ENCODE data around the gene INS. TPM values are rescaled to one million over a fixed set of nuclear protein-coding genes. Genes with fewer than 3 reads are reported as not detected.
"Not testable (repeated sequence)": the region's sequence is repeated elsewhere in the genome, so short reads cannot be mapped to it uniquely, and the experiment has no call there.

The INS gene
- total RNA-seq, 1 experiment from 2014 or later: not detected

DNA sequence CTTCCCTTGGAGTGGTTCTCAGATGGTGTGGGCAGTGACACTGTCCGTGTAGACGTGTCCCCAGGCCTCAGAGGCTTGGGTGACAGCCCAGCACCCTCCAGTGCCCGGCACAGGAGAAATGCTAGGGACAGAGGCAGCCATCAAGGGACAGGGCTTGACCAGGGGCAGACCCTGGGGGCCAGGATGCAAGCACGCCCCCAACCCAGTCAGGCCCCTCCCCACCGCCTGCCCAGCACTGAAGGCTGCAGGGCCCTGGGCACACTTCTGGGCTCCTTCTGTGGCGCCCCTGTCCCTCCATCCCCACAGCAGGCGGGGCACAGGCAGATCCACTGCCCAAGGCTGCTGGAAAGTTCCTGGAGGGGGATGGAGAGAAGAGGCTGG lies 32.9 kb downstream of the INS start:
- no peaks in the 10 kb centered on the region for H3K27me3 ChIP-seq (replicated peaks; ENCODE audit: insufficient read depth, low read depth, low read length, poor library complexity)
- H3K4me3 ChIP-seq (ENCODE audit: low read depth, low read length, poor library complexity, severe bottlenecking): no peak overlapping the region
- TF ChIP-seq, protein P1, sequence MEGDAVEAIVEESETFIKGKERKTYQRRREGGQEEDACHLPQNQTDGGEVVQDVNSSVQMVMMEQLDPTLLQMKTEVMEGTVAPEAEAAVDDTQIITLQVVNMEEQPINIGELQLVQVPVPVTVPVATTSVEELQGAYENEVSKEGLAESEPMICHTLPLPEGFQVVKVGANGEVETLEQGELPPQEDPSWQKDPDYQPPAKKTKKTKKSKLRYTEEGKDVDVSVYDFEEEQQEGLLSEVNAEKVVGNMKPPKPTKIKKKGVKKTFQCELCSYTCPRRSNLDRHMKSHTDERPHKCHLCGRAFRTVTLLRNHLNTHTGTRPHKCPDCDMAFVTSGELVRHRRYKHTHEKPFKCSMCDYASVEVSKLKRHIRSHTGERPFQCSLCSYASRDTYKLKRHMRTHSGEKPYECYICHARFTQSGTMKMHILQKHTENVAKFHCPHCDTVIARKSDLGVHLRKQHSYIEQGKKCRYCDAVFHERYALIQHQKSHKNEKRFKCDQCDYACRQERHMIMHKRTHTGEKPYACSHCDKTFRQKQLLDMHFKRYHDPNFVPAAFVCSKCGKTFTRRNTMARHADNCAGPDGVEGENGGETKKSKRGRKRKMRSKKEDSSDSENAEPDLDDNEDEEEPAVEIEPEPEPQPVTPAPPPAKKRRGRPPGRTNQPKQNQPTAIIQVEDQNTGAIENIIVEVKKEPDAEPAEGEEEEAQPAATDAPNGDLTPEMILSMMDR (conservative IDR thresholded peaks at IDR 0.05; ENCODE audit: low read depth, low read length): no peak
- no peak for TF ChIP-seq EZH2 (IDR thresholded peaks at IDR 0.05; ENCODE audit: borderline replicate concordance, low read depth, low read length, poor library complexity, severe bottlenecking)
- no peaks in the 10 kb centered on the region for H3K4me1 ChIP-seq (ENCODE audit: insufficient read depth, low read length, poor library complexity, severe bottlenecking)
- no peak for DNase-seq (ENCODE audit: low spot score)
- intact Hi-C loops (cut with micrococcal nuclease; ENCODE audit: unreplicated experiment): no loop called here
- ChIA-PET POLR2A (ENCODE audit: low non-redundant PET) (no interaction called here), CTCF (no interaction called here)
- no peaks in the 10 kb centered on the region for H3K9me3 ChIP-seq (ENCODE audit: low read depth, low read length, poor library complexity, severe bottlenecking)
- H3K27ac ChIP-seq (ENCODE audit: low read depth, low read length, poor library complexity, severe bottlenecking): no peak overlapping the region
- no peaks in the 10 kb centered on the region for H3K36me3 ChIP-seq (ENCODE audit: insufficient read depth, low read length, poor library complexity, severe bottlenecking)
- BruUV-seq (replicated peaks): no TSS peak

DNA sequence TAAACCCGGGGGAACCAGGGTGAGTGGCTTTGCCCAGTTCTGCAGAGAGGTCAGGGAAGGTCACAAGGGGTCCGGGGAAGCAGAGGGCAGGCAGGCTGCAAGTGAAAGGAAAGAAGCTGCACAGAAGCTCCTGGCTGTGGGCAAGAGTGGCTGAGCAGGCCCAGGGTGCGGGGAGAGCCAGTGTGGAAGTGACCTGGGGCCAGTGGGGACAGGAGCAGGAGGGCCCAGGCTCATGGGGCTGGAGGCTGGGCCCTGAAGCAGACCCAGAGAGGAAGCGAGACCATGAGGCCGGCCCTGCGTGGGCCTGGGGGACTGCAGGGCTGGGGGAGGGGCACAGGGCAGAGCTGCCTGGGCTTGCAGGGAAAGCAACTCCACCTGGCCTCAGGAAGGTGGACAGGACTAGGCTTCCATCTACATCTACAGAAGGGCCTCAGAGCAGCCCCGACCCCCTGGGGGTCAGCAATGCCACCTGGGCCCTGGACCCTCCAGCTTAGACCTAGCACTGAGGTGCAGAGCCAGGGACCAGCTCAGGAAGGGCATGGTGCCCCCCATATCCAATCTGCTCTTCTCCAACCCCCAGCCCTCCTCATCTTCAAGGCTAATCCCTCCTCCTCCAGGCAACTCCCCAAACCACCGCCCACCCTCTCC lies 33.4 kb downstream of the INS start:
- intact Hi-C loops (cut with micrococcal nuclease; ENCODE audit: unreplicated experiment): no loop called here
- TF ChIP-seq, protein P1 (conservative IDR thresholded peaks at IDR 0.05; ENCODE audit: low read depth, low read length): no peak
- no peak for TF ChIP-seq EZH2 (IDR thresholded peaks at IDR 0.05; ENCODE audit: borderline replicate concordance, low read depth, low read length, poor library complexity, severe bottlenecking)

DNA sequence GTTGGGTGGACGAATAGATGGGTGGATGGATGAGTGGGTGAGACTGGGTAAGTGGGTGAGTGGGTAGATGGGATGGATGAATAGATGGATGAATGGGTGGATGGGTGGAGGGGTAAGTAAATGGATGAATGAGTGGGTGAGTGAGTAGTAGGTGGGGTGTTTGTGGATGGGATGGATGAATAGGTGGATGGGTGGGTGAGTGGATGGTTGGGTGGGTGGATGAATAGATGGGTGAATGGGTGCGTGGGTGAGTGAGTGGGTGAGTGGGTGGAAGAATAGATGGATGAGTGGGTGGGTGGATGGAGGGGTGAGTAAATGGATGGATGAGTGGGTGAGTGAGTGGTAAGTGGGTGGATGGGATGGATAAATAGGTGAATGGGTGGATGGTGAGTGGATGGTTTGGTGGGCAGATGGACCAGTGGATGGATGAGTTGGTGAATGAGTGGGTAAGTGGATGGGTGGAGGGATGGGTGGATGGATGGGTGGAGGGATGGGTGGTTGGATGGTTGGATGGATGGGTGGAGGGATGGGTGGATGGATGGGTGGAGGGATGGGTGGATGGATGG lies 34.4 kb downstream of the INS start:
- Histone ChIP-seq H3K4me3 (ENCODE audit: low read depth, low read length, poor library complexity, severe bottlenecking) (no peak overlapping the region), H3K4me1 (ENCODE audit: insufficient read depth, low read length, poor library complexity, severe bottlenecking) (no peaks in the 10 kb centered on the region), H3K27ac (ENCODE audit: low read depth, low read length, poor library complexity, severe bottlenecking) (no peak overlapping the region), H3K36me3 (ENCODE audit: insufficient read depth, low read length, poor library complexity, severe bottlenecking) (no peaks in the 10 kb centered on the region), H3K27me3 (replicated peaks; ENCODE audit: insufficient read depth, low read depth, low read length, poor library complexity) (no peaks in the 10 kb centered on the region), H3K9me3 (ENCODE audit: low read depth, low read length, poor library complexity, severe bottlenecking) (no peaks in the 10 kb centered on the region)
- ChIA-PET POLR2A (ENCODE audit: low non-redundant PET) (no interaction called here), CTCF (no interaction called here)
- no TSS peak for BruUV-seq (replicated peaks)
- intact Hi-C loops (cut with micrococcal nuclease; ENCODE audit: unreplicated experiment): no loop called here
- TF ChIP-seq, protein P1 (conservative IDR thresholded peaks at IDR 0.05; ENCODE audit: low read depth, low read length): no peak
- TF ChIP-seq EZH2 (IDR thresholded peaks at IDR 0.05; ENCODE audit: borderline replicate concordance, low read depth, low read length, poor library complexity, severe bottlenecking): no peak
- DNase-seq (ENCODE audit: low spot score): no peak

More for the DNA sequence above, 33.4 kb downstream of the INS start:
- BruUV-seq (replicated peaks): no TSS peak
- no peak for DNase-seq (ENCODE audit: low spot score)
- Histone ChIP-seq H3K4me3 (ENCODE audit: low read depth, low read length, poor library complexity, severe bottlenecking) (no peak overlapping the region), H3K27me3 (replicated peaks; ENCODE audit: insufficient read depth, low read depth, low read length, poor library complexity) (no peaks in the 10 kb centered on the region), H3K27ac (ENCODE audit: low read depth, low read length, poor library complexity, severe bottlenecking) (no peak overlapping the region), H3K4me1 (ENCODE audit: insufficient read depth, low read length, poor library complexity, severe bottlenecking) (no peaks in the 10 kb centered on the region), H3K9me3 (ENCODE audit: low read depth, low read length, poor library complexity, severe bottlenecking) (no peaks in the 10 kb centered on the region), H3K36me3 (ENCODE audit: insufficient read depth, low read length, poor library complexity, severe bottlenecking) (no peaks in the 10 kb centered on the region)
- ChIA-PET CTCF (no interaction called here), POLR2A (ENCODE audit: low non-redundant PET) (no interaction called here)

DNA sequence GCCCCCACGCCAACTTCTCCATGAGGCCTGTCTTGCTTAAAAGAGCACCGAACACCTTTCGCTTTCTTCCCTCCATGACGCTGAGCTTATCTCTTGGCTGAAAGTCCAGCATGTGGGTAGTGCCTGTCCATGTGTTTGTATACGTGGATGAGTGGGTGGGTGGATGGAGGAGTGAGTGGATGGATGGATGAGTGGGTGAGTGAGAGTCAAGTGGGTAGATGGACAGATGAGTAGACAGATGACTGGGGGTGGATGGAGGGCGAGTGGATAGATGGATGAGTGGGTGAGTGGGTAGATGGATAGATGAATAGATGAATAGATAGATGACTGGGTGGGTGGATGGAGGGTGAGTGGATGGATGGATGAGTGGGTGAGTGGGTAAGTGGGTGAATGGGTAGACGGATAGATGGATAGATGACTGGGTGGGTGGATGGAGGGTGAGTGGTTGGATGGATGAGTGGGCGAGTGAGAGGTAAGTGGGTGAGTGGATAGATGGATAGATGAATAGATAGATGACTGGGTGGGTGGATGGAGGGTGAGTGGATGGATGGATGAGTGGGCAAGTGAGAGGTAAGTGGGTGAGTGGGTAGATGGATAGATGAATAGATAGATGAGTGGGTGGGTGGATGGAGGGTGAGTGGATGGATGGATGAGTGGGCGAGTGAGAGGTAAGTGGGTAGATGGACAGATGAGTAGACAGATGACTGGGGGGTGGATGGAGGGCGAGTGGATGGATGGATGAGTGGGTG lies 36.1 kb downstream of the INS start:
- intact Hi-C loops (cut with micrococcal nuclease; ENCODE audit: unreplicated experiment); H3K4me1 ChIP-seq (ENCODE audit: insufficient read depth, low read length, poor library complexity, severe bottlenecking); POLR2A ChIA-PET (ENCODE audit: low non-redundant PET); CTCF ChIA-PET; H3K27me3 ChIP-seq (replicated peaks; ENCODE audit: insufficient read depth, low read depth, low read length, poor library complexity); H3K4me3 ChIP-seq (ENCODE audit: low read depth, low read length, poor library complexity, severe bottlenecking); H3K36me3 ChIP-seq (ENCODE audit: insufficient read depth, low read length, poor library complexity, severe bottlenecking); H3K9me3 ChIP-seq (ENCODE audit: low read depth, low read length, poor library complexity, severe bottlenecking); H3K27ac ChIP-seq (ENCODE audit: low read depth, low read length, poor library complexity, severe bottlenecking); DNase-seq (ENCODE audit: low spot score); BruUV-seq (replicated peaks): not testable (repeated sequence)
